AG09319 (cell line): ENCODE results near the gene CMC2.

Source experiments
- DNase-seq: peaks from one replicate; pipeline ENCODE4 v3.0.0-alpha.2; 2010; ENCODE audit warnings: low read depth; ENCODE audit errors: extremely low read depth
- TF ChIP-seq, protein P1 (sequence below): IDR thresholded peaks from 2 replicates; pipeline ENCODE4 v1.5.1; 2011; ENCODE audit warnings: low read depth, mild to moderate bottlenecking, inconsistent platforms, low read length, moderate library complexity

CMC2 gene

DNA sequence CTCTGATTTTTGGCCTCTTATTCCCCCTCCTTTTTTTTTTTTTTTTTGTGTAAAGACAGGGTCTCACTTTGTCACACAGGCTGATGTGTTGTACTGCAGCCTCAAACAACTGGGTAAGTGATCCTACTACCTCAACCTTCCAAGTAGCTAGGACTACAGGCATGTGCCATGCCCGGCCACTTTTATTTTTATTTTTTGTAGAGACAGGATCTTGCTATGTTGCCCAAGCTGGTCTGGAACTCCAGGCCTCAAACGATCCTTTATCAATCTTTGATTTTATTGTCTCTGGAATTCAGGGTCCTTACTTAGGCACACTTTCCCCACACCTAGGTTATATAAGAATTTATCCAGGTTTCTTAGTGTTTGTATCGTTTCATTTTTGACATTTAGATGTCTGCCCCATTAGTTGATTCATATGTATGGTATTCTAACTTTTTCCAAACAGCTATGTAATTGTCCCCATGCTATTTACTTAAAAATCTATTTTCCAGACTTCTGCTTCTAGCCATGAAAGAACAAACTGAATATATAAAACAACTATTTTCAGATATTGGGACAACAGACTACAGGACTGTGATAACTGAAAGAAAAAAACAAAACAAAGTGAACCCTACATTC is 13.9 kb downstream of the CMC2 start:
- TF ChIP-seq, protein P1, sequence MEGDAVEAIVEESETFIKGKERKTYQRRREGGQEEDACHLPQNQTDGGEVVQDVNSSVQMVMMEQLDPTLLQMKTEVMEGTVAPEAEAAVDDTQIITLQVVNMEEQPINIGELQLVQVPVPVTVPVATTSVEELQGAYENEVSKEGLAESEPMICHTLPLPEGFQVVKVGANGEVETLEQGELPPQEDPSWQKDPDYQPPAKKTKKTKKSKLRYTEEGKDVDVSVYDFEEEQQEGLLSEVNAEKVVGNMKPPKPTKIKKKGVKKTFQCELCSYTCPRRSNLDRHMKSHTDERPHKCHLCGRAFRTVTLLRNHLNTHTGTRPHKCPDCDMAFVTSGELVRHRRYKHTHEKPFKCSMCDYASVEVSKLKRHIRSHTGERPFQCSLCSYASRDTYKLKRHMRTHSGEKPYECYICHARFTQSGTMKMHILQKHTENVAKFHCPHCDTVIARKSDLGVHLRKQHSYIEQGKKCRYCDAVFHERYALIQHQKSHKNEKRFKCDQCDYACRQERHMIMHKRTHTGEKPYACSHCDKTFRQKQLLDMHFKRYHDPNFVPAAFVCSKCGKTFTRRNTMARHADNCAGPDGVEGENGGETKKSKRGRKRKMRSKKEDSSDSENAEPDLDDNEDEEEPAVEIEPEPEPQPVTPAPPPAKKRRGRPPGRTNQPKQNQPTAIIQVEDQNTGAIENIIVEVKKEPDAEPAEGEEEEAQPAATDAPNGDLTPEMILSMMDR: no peak
- no peak for DNase-seq

DNA sequence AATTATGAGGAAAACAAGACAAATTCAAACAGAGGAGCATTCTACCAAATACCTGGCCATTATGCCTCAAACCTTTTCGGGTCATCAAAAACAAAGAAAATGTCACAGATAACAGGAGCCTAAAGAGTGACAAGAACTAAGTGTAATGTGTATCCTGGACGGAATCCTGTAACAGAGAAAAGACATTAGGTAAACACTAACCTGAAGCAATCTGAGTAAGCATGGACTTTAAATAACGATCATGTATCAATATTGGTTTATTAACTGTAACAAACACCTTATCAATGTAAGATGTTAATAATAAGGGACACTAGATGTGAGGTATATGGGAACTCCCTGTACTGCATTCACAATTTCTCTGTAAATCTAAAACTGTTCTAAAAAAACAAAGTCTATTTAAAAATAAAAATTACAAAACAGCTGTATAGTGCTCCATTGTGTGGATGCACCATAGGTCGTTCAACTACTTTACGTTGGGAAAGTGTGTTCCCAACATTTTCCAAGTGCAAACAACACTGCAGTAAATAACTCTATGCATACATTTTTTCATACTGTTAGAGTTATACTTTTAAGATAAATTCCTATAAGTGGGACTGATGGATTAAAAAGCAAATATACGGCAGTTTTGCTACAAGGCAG is 14.8 kb downstream of the CMC2 start:
- DNase-seq: no peak
- TF ChIP-seq, protein P1: no peak

DNA sequence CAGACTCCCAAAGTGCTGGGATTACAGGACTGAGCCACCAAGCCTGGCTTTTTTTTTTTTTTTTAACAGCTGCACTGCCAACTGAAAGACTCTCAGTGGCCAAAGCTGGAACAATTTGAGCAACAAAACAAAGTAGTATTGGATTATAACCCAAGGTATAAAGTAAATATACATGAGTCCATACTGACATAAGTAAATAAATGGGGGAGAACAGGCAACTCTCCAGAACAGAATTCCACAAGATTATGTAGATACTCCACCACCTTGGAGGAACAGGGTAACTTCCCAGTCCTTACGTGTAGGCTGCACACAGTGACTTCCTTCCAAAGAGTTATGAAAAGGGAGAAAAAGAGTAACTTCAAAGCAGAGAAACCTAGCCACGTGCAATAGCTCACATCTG is 15.7 kb downstream of the CMC2 start:
- no peak for DNase-seq
- TF ChIP-seq, protein P1: no peak

DNA sequence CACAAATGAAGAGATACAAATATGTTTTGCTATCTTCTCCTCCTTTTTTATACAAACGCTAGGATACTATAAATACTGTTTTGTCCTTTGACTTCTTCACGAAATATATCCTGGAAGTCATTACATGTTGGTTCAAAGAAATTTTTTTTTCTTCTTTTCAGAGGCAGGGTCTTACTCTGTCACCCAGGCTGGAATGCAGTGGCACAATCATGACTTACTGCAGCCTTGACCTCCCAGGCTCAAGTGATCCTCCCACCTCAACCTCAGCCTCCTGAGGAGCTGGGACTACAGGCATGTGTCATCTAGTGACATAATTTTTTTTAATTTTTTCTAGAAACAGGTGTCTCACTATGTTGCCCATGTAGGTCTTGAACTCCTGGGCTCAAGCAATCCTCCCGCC is 16.1 kb downstream of the CMC2 start:
- TF ChIP-seq, protein P1: no peak
- DNase-seq: no peak

DNA sequence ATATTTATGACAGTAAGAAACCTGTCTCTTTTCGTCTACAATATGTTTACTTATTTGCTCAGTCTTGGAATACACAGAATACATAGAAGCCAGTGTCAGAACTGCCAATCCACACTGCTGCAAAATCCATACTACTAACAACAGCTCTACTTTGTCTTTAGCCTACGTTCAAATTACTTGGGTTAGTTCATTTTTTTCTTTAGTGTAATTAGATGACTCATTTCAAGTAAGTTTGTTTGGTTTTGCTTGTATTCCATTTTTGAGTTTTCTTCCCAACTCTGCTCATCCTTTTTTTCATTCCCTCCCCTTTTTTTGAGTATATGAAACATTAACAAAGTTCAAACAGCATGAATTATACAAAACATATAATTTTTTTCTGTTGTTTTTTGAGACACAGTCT is 16.9 kb downstream of the CMC2 start:
- DNase-seq: no peak
- TF ChIP-seq, protein P1: no peak

DNA sequence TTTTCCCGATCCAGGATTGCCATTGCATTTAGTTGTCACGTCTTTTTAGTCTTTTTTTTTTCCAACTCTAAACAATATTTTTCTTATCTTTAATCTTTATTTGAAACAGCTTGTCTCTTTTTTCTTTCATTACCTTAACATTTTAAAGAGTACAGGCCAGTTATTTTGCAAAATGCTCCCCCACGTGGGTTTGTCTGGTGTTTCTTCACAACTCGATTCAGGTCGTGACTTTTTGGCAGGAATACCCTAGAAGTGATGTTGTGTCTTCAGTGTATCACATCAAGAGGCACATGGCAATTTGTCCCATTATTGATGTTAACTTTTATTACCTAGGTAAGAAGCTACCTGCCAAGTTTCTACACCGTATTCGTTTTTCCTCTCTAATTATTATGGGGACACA is 17.9 kb downstream of the CMC2 start:
- TF ChIP-seq, protein P1: no peak

DNA sequence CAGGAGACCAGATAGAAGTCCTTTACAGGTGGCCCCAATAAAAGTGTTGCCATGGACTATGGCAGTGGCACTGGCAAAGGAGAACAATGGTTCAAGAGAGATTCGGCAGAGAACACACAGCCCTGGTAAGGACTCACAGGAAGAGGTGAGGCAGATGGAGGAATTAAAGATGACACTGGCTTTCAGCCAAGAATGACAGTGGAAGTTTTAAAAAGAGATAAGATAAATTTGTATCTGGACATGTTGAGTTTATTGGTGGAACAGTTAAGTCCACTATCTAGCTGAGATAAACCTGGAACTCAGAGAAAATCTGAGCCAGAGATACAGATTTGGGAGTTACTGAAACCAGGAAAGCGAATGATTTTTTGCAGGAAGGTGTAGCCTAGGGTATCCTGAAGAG is 20.1 kb downstream of the CMC2 start:
- TF ChIP-seq, protein P1: no peak

More for the DNA sequence above, 17.9 kb downstream of the CMC2 start:
- DNase-seq: no peak

More for the DNA sequence above, 20.1 kb downstream of the CMC2 start:
- DNase-seq: no peak
